Mesodermal cell (in vitro differentiated cells): Measurements from ENCODE around the gene ARRDC5.
A peak's percentile ranks its signal among the peaks of the same experiment; 100 is the strongest.
"Not testable (repeated sequence)": the region's sequence is repeated elsewhere in the genome, so short reads cannot be mapped to it uniquely, and the experiment has no call there.

ENCODE experiments used
- H3K27ac ChIP-seq: 2 replicates; pipeline ENCODE4 v1.7.0; 2013; ENCODE audit warnings: mild to moderate bottlenecking, low read depth, low read length, moderate library complexity; ENCODE audit not compliant: severe bottlenecking
- H3K36me3 ChIP-seq: 2 replicates; pipeline ENCODE4 v1.7.1; 2013; ENCODE audit warnings: mild to moderate bottlenecking, low read length, moderate library complexity; ENCODE audit not compliant: control insufficient read depth, insufficient read depth
- H3K4me1 ChIP-seq: one replicate; pipeline ENCODE4 v1.7.1; 2013; ENCODE audit warnings: mild to moderate bottlenecking, low read length; ENCODE audit not compliant: insufficient read depth, control insufficient read depth, poor library complexity, severe bottlenecking
- H3K4me3 ChIP-seq: 2 replicates; pipeline ENCODE4 v1.7.0; 2013; ENCODE audit warnings: low read length, control low read depth, mild to moderate bottlenecking; ENCODE audit not compliant: insufficient read depth, poor library complexity, severe bottlenecking; ENCODE audit errors: extremely low read depth
- H3K9me3 ChIP-seq: 2 replicates; pipeline ENCODE4 v1.7.1; 2013; ENCODE audit warnings: mild to moderate bottlenecking, low read length, moderate library complexity; ENCODE audit not compliant: control insufficient read depth
- WGBS, 2 experiments: methylation state at CpG; one replicate each; pipeline ENCODE4 v1.1.5; 2013; ENCODE audit warnings: missing lambda C conversion rate in 2 of 2; ENCODE audit not compliant: insufficient coverage in 2 of 2; 5-methylcytosine and 5-hydroxymethylcytosine counted together

Gene ARRDC5

GRCh38 chr19:4909897-4910593 is 7.3 kb upstream of the ARRDC5 start:
- WGBS, 2 experiments = 0 to 1% methylated on average over 26 to 60 of the region's 85 CpGs

DNA sequence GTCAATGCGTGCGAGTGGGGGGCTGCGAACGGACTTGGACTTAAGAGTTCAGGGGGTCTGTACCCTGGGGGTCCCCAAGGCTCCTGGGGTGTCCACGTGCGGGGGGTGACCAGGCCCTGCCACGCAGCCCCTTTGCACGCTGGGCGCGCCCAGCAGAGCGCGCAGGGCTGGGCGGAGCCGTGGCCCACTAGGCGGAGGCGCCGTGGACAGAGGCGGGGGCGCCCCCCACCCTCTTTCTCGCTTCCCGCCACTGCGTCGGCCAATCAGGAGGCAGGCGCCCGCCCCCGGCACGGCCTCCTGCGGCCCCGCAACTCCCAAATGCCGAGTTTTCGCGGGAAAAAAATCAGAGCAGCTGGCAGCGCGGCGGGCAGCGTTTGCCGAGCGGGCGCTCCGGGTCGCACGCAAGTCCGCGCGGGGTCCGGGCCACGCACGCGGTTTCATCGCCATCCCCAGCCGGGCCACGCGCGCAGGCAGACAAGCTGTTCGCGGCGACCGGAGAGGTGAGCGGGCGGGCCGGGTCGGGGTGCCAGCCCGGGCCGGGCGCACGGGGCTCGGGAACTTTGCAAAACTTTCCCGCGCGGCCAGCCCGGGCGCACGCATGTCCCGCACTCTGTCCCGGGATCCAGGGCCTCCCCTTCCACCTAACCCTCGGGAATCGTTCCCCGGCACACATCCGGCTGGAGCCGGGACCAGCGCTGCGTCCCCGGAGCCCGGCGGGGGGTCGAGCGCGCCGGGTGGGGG is 6.6 kb upstream of the ARRDC5 start, which contains the start of gene UHRF1:
Gene UHRF1 (plus strand): TSS at position 346 of the 741 bp plus-strand sequence. CDS start 1,385 bp downstream, outside the sequence.
- Histone ChIP-seq H3K9me3 (no peaks in the 10 kb centered on the region), H3K27ac (peak within 1 kb of the TSS; percentile 81), H3K4me3 (peak within 1 kb of the TSS; percentile 64), H3K4me1 (peaks cover 13% of the 10 kb centered on the region), H3K36me3 (peaks cover 22% of the 10 kb centered on the region)
- 2 to 3% methylated on average over 39 to 54 of the region's 89 CpGs for WGBS, 2 experiments

More at GRCh38 chr19:4909897-4910593, 7.3 kb upstream of the ARRDC5 start:
- H3K9me3 ChIP-seq = no peaks in the 10 kb centered on the region
- peaks cover 30% of the 10 kb centered on the region for H3K36me3 ChIP-seq
- peak overlapping the region; percentile 81 for H3K27ac ChIP-seq
- peaks cover 20% of the 10 kb centered on the region for H3K4me1 ChIP-seq
- peak overlapping the region; percentile 64 for H3K4me3 ChIP-seq

- Histone ChIP-seq H3K27ac (no peak overlapping the region), H3K4me1 (peaks cover 13% of the 10 kb centered on the region), H3K36me3 (peaks cover 18% of the 10 kb centered on the region), H3K4me3 (no peak overlapping the region), H3K9me3 (no peaks in the 10 kb centered on the region)
- 84 to 92% methylated on average over 10 to 14 of the region's 15 CpGs for WGBS, 2 experiments
Observed at GRCh38 chr19:4908781-4909155, 6.1 kb upstream of the ARRDC5 start.

- Histone ChIP-seq H3K9me3 (no peaks in the 10 kb centered on the region), H3K4me3 (no peak overlapping the region), H3K27ac (no peak overlapping the region), H3K36me3 (peaks cover 13% of the 10 kb centered on the region), H3K4me1 (peaks cover 13% of the 10 kb centered on the region)
- WGBS, 2 experiments = 72 to 94% methylated on average over 5 of the region's 5 CpGs
Observed at GRCh38 chr19:4908360-4908759, 5.7 kb upstream of the ARRDC5 start.

DNA sequence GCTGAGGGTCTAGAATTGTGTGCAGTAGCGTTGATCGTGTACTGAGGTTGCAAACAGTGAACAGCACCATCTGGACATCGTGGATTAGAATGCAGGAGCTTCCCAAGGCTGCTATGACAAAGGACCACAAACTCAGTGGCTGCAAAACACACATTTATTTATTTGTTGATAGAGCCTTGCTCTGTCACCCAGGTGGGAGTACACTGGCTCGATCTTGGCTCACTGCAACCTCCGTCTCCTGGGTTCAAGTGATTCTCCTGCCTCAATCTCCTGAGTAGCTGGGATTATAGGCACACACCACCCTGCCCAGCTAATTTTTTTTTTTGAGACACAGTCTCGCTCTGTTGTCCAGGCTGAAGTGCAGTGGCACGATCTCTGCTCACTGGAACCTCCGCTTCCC is 4.3 kb upstream of the ARRDC5 start:
- Histone ChIP-seq H3K4me3 (no peak overlapping the region), H3K4me1 (peaks cover 13% of the 10 kb centered on the region), H3K36me3 (no peaks in the 10 kb centered on the region), H3K9me3 (no peaks in the 10 kb centered on the region), H3K27ac (no peak overlapping the region)
- 89 to 97% methylated on average over 7 to 8 of the region's 8 CpGs for WGBS, 2 experiments

DNA sequence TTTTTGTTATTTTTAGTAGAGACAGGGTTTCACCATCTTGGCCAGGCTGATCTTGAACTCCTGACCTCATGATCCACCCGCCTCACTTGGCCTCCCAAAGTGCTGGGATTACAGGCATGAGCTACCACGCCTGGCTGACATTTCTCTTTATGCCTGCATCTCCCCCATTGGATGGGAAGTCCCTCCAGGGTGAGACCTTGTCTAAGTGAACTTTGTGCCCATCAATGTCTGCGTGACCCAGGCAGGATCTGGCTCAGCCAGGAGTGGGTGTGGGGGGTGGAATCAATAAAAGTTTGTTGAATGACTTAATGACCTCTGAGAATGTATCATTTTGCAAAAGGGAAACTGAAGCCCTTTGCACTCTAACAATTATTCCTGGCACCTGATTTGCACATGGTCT is 1.8 kb upstream of the ARRDC5 start:
- 83 to 96% methylated on average over 3 of the region's 3 CpGs for WGBS, 2 experiments
- no peak overlapping the region for H3K27ac ChIP-seq
- no peaks in the 10 kb centered on the region for H3K9me3 ChIP-seq
- no peak overlapping the region for H3K4me3 ChIP-seq
- no peaks in the 10 kb centered on the region for H3K36me3 ChIP-seq
- H3K4me1 ChIP-seq = no peaks in the 10 kb centered on the region

DNA sequence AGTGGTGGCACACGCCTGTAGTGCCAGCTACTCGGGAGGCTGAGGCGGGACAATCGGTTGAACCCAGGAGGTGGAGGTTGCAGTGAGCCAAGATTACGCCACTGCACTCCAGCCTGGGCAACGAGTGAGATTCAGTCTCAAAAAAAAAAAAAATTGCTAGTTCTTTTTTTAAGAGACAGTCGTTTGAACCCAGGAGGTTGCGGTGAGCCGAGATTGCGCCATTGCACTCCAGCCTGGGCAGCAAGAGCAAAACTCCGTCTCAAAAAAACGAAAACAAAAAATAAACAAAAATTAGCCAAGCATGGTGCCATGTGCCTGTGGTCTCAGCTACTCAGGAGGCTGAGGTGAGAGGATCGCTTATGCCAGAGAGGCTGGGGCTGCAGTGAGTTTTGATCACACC is 1.8 kb downstream of the ARRDC5 start:
- not testable (repeated sequence) for H3K27ac ChIP-seq, H3K36me3 ChIP-seq, H3K4me3 ChIP-seq, H3K9me3 ChIP-seq, H3K4me1 ChIP-seq
- WGBS, 2 experiments = 96 to 97% methylated on average over 13 of the region's 13 CpGs

DNA sequence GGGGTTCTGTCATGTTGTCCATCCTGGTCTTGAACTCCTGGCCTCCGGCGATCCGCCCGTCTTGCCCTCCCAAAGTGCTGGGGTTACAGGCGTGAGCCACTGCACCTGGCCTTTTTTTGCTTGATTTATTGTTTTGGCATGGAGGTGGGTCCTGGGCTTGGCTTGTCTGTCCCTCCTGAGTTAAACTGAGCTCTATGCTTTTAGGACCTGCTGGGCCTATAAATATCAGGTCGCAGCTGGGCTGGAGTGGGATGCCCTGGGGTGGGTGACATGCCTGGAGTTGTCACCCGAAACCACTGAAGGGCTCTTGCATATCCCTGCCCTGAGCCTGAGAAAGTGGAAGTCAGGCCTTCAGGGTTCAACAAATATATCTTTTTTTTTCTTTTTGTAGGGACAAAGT is 5.5 kb downstream of the ARRDC5 start:
- Histone ChIP-seq H3K27ac (no peak overlapping the region), H3K4me3 (no peak overlapping the region), H3K4me1 (no peaks in the 10 kb centered on the region), H3K36me3 (no peaks in the 10 kb centered on the region), H3K9me3 (no peaks in the 10 kb centered on the region)
- 85 to 88% methylated on average over 7 of the region's 7 CpGs for WGBS, 2 experiments

DNA sequence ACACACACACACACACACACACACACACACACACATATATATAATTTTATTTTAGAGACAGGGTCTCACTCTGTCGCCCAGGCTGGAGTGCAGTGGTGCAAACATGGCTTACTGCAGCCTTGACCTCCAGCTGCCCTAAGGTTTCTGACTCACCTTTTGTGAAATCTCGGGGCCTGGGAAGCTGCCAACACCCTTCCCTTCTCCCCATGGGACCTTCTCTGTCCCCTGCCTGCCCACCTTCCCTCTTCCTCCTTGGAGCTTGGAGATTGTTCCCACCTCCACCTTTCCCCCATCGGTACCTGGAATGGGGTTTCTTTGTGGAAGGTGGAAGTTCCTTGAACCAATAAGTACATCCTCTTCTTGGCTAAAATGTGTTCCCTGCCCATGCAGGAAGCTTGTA is 6.3 kb downstream of the ARRDC5 start:
- no peaks in the 10 kb centered on the region for H3K9me3 ChIP-seq
- H3K4me3 ChIP-seq = no peak overlapping the region
- 91% methylated on average over 2 of the region's 3 CpGs; no CpG with 5 or more reads in 1 of the 2 experiments for WGBS, 2 experiments
- H3K27ac ChIP-seq = no peak overlapping the region
- no peaks in the 10 kb centered on the region for H3K36me3 ChIP-seq
- H3K4me1 ChIP-seq = no peaks in the 10 kb centered on the region

- not testable (repeated sequence) for H3K9me3 ChIP-seq, H3K4me1 ChIP-seq, H3K36me3 ChIP-seq, H3K27ac ChIP-seq, H3K4me3 ChIP-seq
- WGBS, 2 experiments = 95% methylated on average over 3 of the region's 11 CpGs; no CpG with 5 or more reads in 1 of the 2 experiments
Observed at GRCh38 chr19:4892962-4893361, 9.7 kb downstream of the ARRDC5 start.

- WGBS, 2 experiments = 94% methylated on average over 19 to 22 of the region's 22 CpGs
Observed at GRCh38 chr19:4891066-4891465, 11.6 kb downstream of the ARRDC5 start.

More at GRCh38 chr19:4891066-4891465, 11.6 kb downstream of the ARRDC5 start:
- Histone ChIP-seq H3K27ac (no peak overlapping the region), H3K4me1 (peaks cover 2% of the 10 kb centered on the region), H3K9me3 (no peaks in the 10 kb centered on the region), H3K4me3 (no peak overlapping the region), H3K36me3 (no peaks in the 10 kb centered on the region)
